CD4-positive, alpha-beta T cell treated with Interleukin-10 for 1 hour (primary cell): ENCODE measurements around the gene SIRT3.

ENCODE experiments used
- DNase-seq: peaks from one replicate; pipeline ENCODE4 v3.0.0-alpha.2; 2020

Gene SIRT3

GRCh38 chr11:213111-213510 lies 23.0 kb downstream of the SIRT3 start:
- DNase-seq = no peak

- no peak for DNase-seq
These were observed 23.7 kb downstream of the SIRT3 start for GRCh38 chr11:212150-213100.

- no peak for DNase-seq
These were observed 24.4 kb downstream of the SIRT3 start for GRCh38 chr11:211741-212140.

GRCh38 chr11:211295-211694 lies 24.8 kb downstream of the SIRT3 start:
- DNase-seq = no peak

GRCh38 chr11:210803-211180 lies 25.4 kb downstream of the SIRT3 start:
- DNase-seq = no peak

- no peak for DNase-seq
These were observed 25.9 kb downstream of the SIRT3 start for GRCh38 chr11:210122-210802.

- DNase-seq = no peak
These were observed 26.6 kb downstream of the SIRT3 start for GRCh38 chr11:209275-210121.

GRCh38 chr11:208917-209260 lies 27.3 kb downstream of the SIRT3 start:
- no peak for DNase-seq

GRCh38 chr11:208181-208916 lies 27.8 kb downstream of the SIRT3 start:
- peak; percentile 85 for DNase-seq

- no peak for DNase-seq
These were observed 28.3 kb downstream of the SIRT3 start for GRCh38 chr11:207863-208180.

GRCh38 chr11:207208-207862 lies 28.8 kb downstream of the SIRT3 start, which contains the start of the genes BET1L and RIC8A:
Gene BET1L, minus strand, starts transcription at chr11:207399. Its CDS starts 78 bp downstream, at chr11:207321.
Gene RIC8A, plus strand, starts transcription at chr11:207708. Its CDS starts 1,147 bp downstream, at chr11:208855.
- peak; percentile 98 for DNase-seq

- DNase-seq = peak; percentile 26
These were observed 29.5 kb downstream of the SIRT3 start for GRCh38 chr11:206526-207207.

GRCh38 chr11:206002-206384 lies 30.1 kb downstream of the SIRT3 start:
- DNase-seq = no peak

- DNase-seq = no peak
These were observed 30.7 kb downstream of the SIRT3 start for GRCh38 chr11:205221-206001.

- DNase-seq = no peak
These were observed 31.5 kb downstream of the SIRT3 start for GRCh38 chr11:204587-205109.

GRCh38 chr11:203945-204586 lies 32.1 kb downstream of the SIRT3 start:
- no peak for DNase-seq

GRCh38 chr11:203056-203944 lies 32.8 kb downstream of the SIRT3 start:
- no peak for DNase-seq

- no peak for DNase-seq
These were observed 33.7 kb downstream of the SIRT3 start for GRCh38 chr11:202490-202889.

GRCh38 chr11:201966-202365 lies 34.2 kb downstream of the SIRT3 start:
- DNase-seq = no peak
